ENCODE results near the gene DPH3.
A peak's percentile ranks its signal among the peaks of the same experiment; 100 is the strongest.
"Not testable (repeated sequence)": the region's sequence is repeated elsewhere in the genome, so short reads cannot be mapped to it uniquely, and the experiment has no call there.

Gene DPH3

GRCh38 chr3:16264708-16265454 lies at the start of gene DPH3, which contains the start of gene OXNAD1:
TSS of gene DPH3 (minus strand) at chr3:16264943. CDS start at chr3:16264876, 67 bp downstream.
TSS of gene OXNAD1 (plus strand) at chr3:16265212. CDS start at chr3:16270953, 5,741 bp downstream.
- peak; percentile 99 for DNase-seq (ENCODE audit: low spot score)

GRCh38 chr3:16313886-16314645 lies 49.3 kb upstream of the DPH3 start:
- DNase-seq (ENCODE audit: low spot score), result no peak

- no peak for DNase-seq (ENCODE audit: low spot score)
Measured at GRCh38 chr3:16311960-16312451, 47.3 kb upstream of the DPH3 start.

GRCh38 chr3:16310486-16310885 lies 45.7 kb upstream of the DPH3 start:
- DNase-seq (ENCODE audit: low spot score), result not testable (repeated sequence)

GRCh38 chr3:16309558-16309957 lies 44.8 kb upstream of the DPH3 start:
- peak; percentile 54 for DNase-seq (ENCODE audit: low spot score)

GRCh38 chr3:16308727-16309126 lies 44.0 kb upstream of the DPH3 start:
- DNase-seq (ENCODE audit: low spot score), result no peak

GRCh38 chr3:16307832-16308531 lies 43.2 kb upstream of the DPH3 start:
- no peak for DNase-seq (ENCODE audit: low spot score)

- no peak for DNase-seq (ENCODE audit: low spot score)
Measured at GRCh38 chr3:16305111-16305541, 40.4 kb upstream of the DPH3 start.

- DNase-seq (ENCODE audit: low spot score), result no peak
Measured at GRCh38 chr3:16304061-16305010, 39.6 kb upstream of the DPH3 start.

GRCh38 chr3:16303037-16303575 lies 38.4 kb upstream of the DPH3 start:
- DNase-seq (ENCODE audit: low spot score), result no peak

- DNase-seq (ENCODE audit: low spot score), result no peak
Measured at GRCh38 chr3:16302082-16302631, 37.4 kb upstream of the DPH3 start.

- DNase-seq (ENCODE audit: low spot score), result no peak
Measured at GRCh38 chr3:16301507-16301906, 36.8 kb upstream of the DPH3 start.

- DNase-seq (ENCODE audit: low spot score), result peak; percentile 23
Measured at GRCh38 chr3:16300881-16301359, 36.2 kb upstream of the DPH3 start.

- peak; percentile 82 for DNase-seq (ENCODE audit: low spot score)
Measured at GRCh38 chr3:16300307-16300706, 35.6 kb upstream of the DPH3 start.

GRCh38 chr3:16299746-16300145 lies 35.0 kb upstream of the DPH3 start:
- peak; percentile 22 for DNase-seq (ENCODE audit: low spot score)

- no peak for DNase-seq (ENCODE audit: low spot score)
Measured at GRCh38 chr3:16298891-16299290, 34.1 kb upstream of the DPH3 start.

- peak; percentile 21 for DNase-seq (ENCODE audit: low spot score)
Measured at GRCh38 chr3:16297997-16298885, 33.5 kb upstream of the DPH3 start.

- no peak for DNase-seq (ENCODE audit: low spot score)
Measured at GRCh38 chr3:16295298-16295890, 30.7 kb upstream of the DPH3 start.

GRCh38 chr3:16294844-16295243 lies 30.1 kb upstream of the DPH3 start:
- no peak for DNase-seq (ENCODE audit: low spot score)
